Measurements from ENCODE around the gene RNH1. TPM values are rescaled to one million over a fixed set of nuclear protein-coding genes. Genes with fewer than 3 reads are reported as not detected.

The RNH1 gene
- total RNA-seq, 2 experiments from 2014 or later, result 90.6 to 99.5 TPM

GRCh38 chr11:487571-488021, 19.4 kb downstream of the RNH1 start:
- Mint-ChIP-seq H3K27me3 (no peaks in the 10 kb centered on the region), H3K36me3 (ENCODE audit: low read depth) (no peaks in the 10 kb centered on the region), H3K9me3 (no peaks in the 10 kb centered on the region), H3K27ac (no peak overlapping the region), H3K4me3 (no peak overlapping the region), H3K4me1 (no peaks in the 10 kb centered on the region)
- ChIA-PET CTCF (no interaction called here), POLR2A (no interaction called here)
- DNase-seq, result no peak

- Mint-ChIP-seq H3K9me3 (no peaks in the 10 kb centered on the region), H3K4me1 (no peaks in the 10 kb centered on the region), H3K27ac (no peak overlapping the region), H3K4me3 (no peak overlapping the region), H3K27me3 (no peaks in the 10 kb centered on the region), H3K36me3 (ENCODE audit: low read depth) (no peaks in the 10 kb centered on the region)
- ChIA-PET CTCF (no interaction called here), POLR2A (no interaction called here)
- no peak for DNase-seq
Observed at GRCh38 chr11:486189-486588, 20.9 kb downstream of the RNH1 start.

- no peak overlapping the region for H3K27ac Mint-ChIP-seq
- DNase-seq, result no peak
- ChIA-PET POLR2A (no interaction called here), CTCF (no interaction called here)
- H3K9me3 Mint-ChIP-seq, result no peaks in the 10 kb centered on the region
- no peaks in the 10 kb centered on the region for H3K4me1 Mint-ChIP-seq
- H3K27me3 Mint-ChIP-seq, result no peaks in the 10 kb centered on the region
- H3K4me3 Mint-ChIP-seq, result no peak overlapping the region
- H3K36me3 Mint-ChIP-seq (ENCODE audit: low read depth), result no peaks in the 10 kb centered on the region
Observed at GRCh38 chr11:484616-485015, 22.4 kb downstream of the RNH1 start.

- ChIA-PET CTCF (interaction anchor here (1.0 to 1.3 kb wide), 2 partner anchors 40 to 48 kb away, joined by 3 read pairs; no protein-coding TSS in a partner anchor), POLR2A (no interaction called here)
- H3K9me3 Mint-ChIP-seq, result no peaks in the 10 kb centered on the region
- no peaks in the 10 kb centered on the region for H3K4me1 Mint-ChIP-seq
- no peaks in the 10 kb centered on the region for H3K27me3 Mint-ChIP-seq
- no peak for DNase-seq
- no peaks in the 10 kb centered on the region for H3K36me3 Mint-ChIP-seq (ENCODE audit: low read depth)
- no peak overlapping the region for H3K4me3 Mint-ChIP-seq
- no peak overlapping the region for H3K27ac Mint-ChIP-seq
Observed at GRCh38 chr11:479311-479710, 27.7 kb downstream of the RNH1 start.

GRCh38 chr11:477052-477715, 29.9 kb downstream of the RNH1 start:
- H3K4me1 Mint-ChIP-seq, result no peaks in the 10 kb centered on the region
- H3K27ac Mint-ChIP-seq, result no peak overlapping the region
- ChIA-PET POLR2A (no interaction called here), CTCF (interaction anchor here (1.1 kb wide), 1 partner anchor 42 kb away, joined by 3 read pairs; no protein-coding TSS in a partner anchor)
- no peaks in the 10 kb centered on the region for H3K36me3 Mint-ChIP-seq (ENCODE audit: low read depth)
- DNase-seq, result no peak
- H3K9me3 Mint-ChIP-seq, result no peaks in the 10 kb centered on the region
- no peaks in the 10 kb centered on the region for H3K27me3 Mint-ChIP-seq
- no peak overlapping the region for H3K4me3 Mint-ChIP-seq

GRCh38 chr11:476416-476815, 30.6 kb downstream of the RNH1 start:
- no peaks in the 10 kb centered on the region for H3K4me1 Mint-ChIP-seq
- no peaks in the 10 kb centered on the region for H3K27me3 Mint-ChIP-seq
- ChIA-PET CTCF (interaction anchor here (1.1 kb wide), 1 partner anchor 43 kb away, joined by 3 read pairs; no protein-coding TSS in a partner anchor), POLR2A (no interaction called here)
- no peaks in the 10 kb centered on the region for H3K36me3 Mint-ChIP-seq (ENCODE audit: low read depth)
- no peak for DNase-seq
- no peak overlapping the region for H3K4me3 Mint-ChIP-seq
- H3K9me3 Mint-ChIP-seq, result no peaks in the 10 kb centered on the region
- H3K27ac Mint-ChIP-seq, result no peak overlapping the region

GRCh38 chr11:475941-476340, 31.1 kb downstream of the RNH1 start:
- no peak overlapping the region for H3K27ac Mint-ChIP-seq
- no peaks in the 10 kb centered on the region for H3K4me1 Mint-ChIP-seq
- no peaks in the 10 kb centered on the region for H3K9me3 Mint-ChIP-seq
- no peak for DNase-seq
- no peaks in the 10 kb centered on the region for H3K27me3 Mint-ChIP-seq
- no peak overlapping the region for H3K4me3 Mint-ChIP-seq
- POLR2A ChIA-PET, result no interaction called here
- H3K36me3 Mint-ChIP-seq (ENCODE audit: low read depth), result no peaks in the 10 kb centered on the region
- CTCF ChIA-PET, result no interaction called here

- Mint-ChIP-seq H3K4me3 (no peak overlapping the region), H3K27ac (no peak overlapping the region), H3K36me3 (ENCODE audit: low read depth) (no peaks in the 10 kb centered on the region), H3K27me3 (no peaks in the 10 kb centered on the region), H3K4me1 (no peaks in the 10 kb centered on the region), H3K9me3 (no peaks in the 10 kb centered on the region)
- DNase-seq, result no peak
- ChIA-PET CTCF (no interaction called here), POLR2A (no interaction called here)
Observed at GRCh38 chr11:474914-475506, 32.0 kb downstream of the RNH1 start.

GRCh38 chr11:473962-474785, 32.9 kb downstream of the RNH1 start:
- no peaks in the 10 kb centered on the region for H3K36me3 Mint-ChIP-seq (ENCODE audit: low read depth)
- no peak overlapping the region for H3K4me3 Mint-ChIP-seq
- ChIA-PET POLR2A (no interaction called here), CTCF (interaction anchor here (0.7 kb wide), 1 partner anchor 231 kb away, joined by 3 read pairs; no protein-coding TSS in a partner anchor)
- no peaks in the 10 kb centered on the region for H3K4me1 Mint-ChIP-seq
- H3K27me3 Mint-ChIP-seq, result no peaks in the 10 kb centered on the region
- no peak for DNase-seq
- H3K27ac Mint-ChIP-seq, result no peak overlapping the region
- H3K9me3 Mint-ChIP-seq, result no peaks in the 10 kb centered on the region

- Mint-ChIP-seq H3K4me3 (no peak overlapping the region), H3K27me3 (no peaks in the 10 kb centered on the region), H3K4me1 (no peaks in the 10 kb centered on the region), H3K27ac (no peak overlapping the region), H3K36me3 (ENCODE audit: low read depth) (no peaks in the 10 kb centered on the region), H3K9me3 (no peaks in the 10 kb centered on the region)
- DNase-seq, result no peak
- ChIA-PET POLR2A (no interaction called here), CTCF (interaction anchor here (0.6 to 1.5 kb wide), 5 partner anchors 16 to 230 kb away, joined by 3 to 6 read pairs (median 3); no protein-coding TSS in a partner anchor)
Observed at GRCh38 chr11:473415-473814, 33.6 kb downstream of the RNH1 start.

- no peaks in the 10 kb centered on the region for H3K9me3 Mint-ChIP-seq
- POLR2A ChIA-PET, result no interaction called here
- H3K27ac Mint-ChIP-seq, result no peak overlapping the region
- no peak for DNase-seq
- no peaks in the 10 kb centered on the region for H3K4me1 Mint-ChIP-seq
- CTCF ChIA-PET, result interaction anchor here (0.5 to 1.5 kb wide), 6 partner anchors 9 to 134 kb away, joined by 3 to 6 read pairs (median 4); no protein-coding TSS in a partner anchor
- no peaks in the 10 kb centered on the region for H3K36me3 Mint-ChIP-seq (ENCODE audit: low read depth)
- H3K27me3 Mint-ChIP-seq, result no peaks in the 10 kb centered on the region
- no peak overlapping the region for H3K4me3 Mint-ChIP-seq
Observed at GRCh38 chr11:472816-473215, 34.2 kb downstream of the RNH1 start.

GRCh38 chr11:472272-472671, 34.8 kb downstream of the RNH1 start:
- H3K4me3 Mint-ChIP-seq, result no peak overlapping the region
- CTCF ChIA-PET, result interaction anchor here (1.2 to 1.5 kb wide), 3 partner anchors 9 to 47 kb away, joined by 3 to 6 read pairs (median 4); no protein-coding TSS in a partner anchor
- no peaks in the 10 kb centered on the region for H3K4me1 Mint-ChIP-seq

More at GRCh38 chr11:472272-472671, 34.8 kb downstream of the RNH1 start:
- Mint-ChIP-seq H3K27me3 (no peaks in the 10 kb centered on the region), H3K27ac (no peak overlapping the region), H3K9me3 (no peaks in the 10 kb centered on the region), H3K36me3 (ENCODE audit: low read depth) (no peaks in the 10 kb centered on the region)
- POLR2A ChIA-PET, result no interaction called here
- DNase-seq, result no peak

Data from activated CD4-positive, alpha-beta T cell treated with anti-CD3 and anti-CD28 coated beads, Interleukin-2, amount 10 ng/mL, durations not matched to agents 7 days and 5 days (primary cell).